Measurements from ENCODE around the gene DRC3.

DNA sequence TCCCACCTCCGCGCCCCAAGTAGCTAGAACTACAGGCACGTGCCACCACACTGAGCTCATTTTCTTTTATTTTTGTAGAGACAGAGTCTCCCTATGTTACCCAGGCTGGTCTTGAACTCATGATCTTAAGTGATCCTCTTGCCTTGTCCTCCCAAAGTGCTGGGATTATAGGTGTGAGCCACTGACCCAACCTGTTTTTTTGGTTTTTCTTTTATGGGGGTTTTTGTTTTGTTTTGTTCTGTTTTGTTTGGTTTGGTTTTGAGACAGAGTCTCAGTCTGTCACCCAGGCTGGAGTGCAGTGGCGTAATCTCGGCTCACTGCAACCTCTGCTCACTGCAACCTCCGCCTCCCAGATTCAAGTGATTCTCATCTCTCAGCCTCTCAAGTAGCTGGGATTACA is 82.9 kb downstream of the DRC3 start:
- TF ChIP-seq, protein P1, sequence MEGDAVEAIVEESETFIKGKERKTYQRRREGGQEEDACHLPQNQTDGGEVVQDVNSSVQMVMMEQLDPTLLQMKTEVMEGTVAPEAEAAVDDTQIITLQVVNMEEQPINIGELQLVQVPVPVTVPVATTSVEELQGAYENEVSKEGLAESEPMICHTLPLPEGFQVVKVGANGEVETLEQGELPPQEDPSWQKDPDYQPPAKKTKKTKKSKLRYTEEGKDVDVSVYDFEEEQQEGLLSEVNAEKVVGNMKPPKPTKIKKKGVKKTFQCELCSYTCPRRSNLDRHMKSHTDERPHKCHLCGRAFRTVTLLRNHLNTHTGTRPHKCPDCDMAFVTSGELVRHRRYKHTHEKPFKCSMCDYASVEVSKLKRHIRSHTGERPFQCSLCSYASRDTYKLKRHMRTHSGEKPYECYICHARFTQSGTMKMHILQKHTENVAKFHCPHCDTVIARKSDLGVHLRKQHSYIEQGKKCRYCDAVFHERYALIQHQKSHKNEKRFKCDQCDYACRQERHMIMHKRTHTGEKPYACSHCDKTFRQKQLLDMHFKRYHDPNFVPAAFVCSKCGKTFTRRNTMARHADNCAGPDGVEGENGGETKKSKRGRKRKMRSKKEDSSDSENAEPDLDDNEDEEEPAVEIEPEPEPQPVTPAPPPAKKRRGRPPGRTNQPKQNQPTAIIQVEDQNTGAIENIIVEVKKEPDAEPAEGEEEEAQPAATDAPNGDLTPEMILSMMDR (IDR thresholded peaks at IDR 0.05; ENCODE audit: insufficient read depth, low read depth, low read length) = no peak
- no peak for TF ChIP-seq EZH2 (IDR thresholded peaks at IDR 0.05; ENCODE audit: insufficient read depth, low read length)
